Left ventricle myocardium superior (tissue), 1 donor: ENCODE results near the gene SFXN2. TPM values are rescaled to one million over a fixed set of nuclear protein-coding genes. Genes with fewer than 3 reads are reported as not detected.
"Not testable (repeated sequence)": the region's sequence is repeated elsewhere in the genome, so short reads cannot be mapped to it uniquely, and the experiment has no call there.

Experiments used
- ATAC-seq: fragments of 200-7000 bp; cut with Tn5 transposase; one replicate; pipeline ENCODE4 v1.9.1; 2020; ENCODE audit warnings: mild to moderate bottlenecking, moderate library complexity
- DNase-seq: peaks from one replicate; pipeline ENCODE4 v3.0.0-alpha.2; 2020
- intact Hi-C: fragments of 100-400 bp; cut with micrococcal nuclease; formaldehyde crosslinking; loops from one replicate; pipeline ENCODE4 v1.11.0; 2022
- total RNA-seq: library from RNA; stranded (reverse); fragmentation: NEBNext Ultra II Directional; extraction: Animal tissue kit (Norgen Biotek cat#: 25700); gene quantifications from one replicate; pipeline ENCODE4 v1.2.1, GENCODE V29; 2021
- donor health status: DM: no; HTN: yes; CAD: no; lungs with severe emphysema.

The SFXN2 gene
- total RNA-seq, 1 donor from 2014 or later: 1.5 TPM

GRCh38 chr10:102678068-102678400, 36.4 kb upstream of the SFXN2 start:
- ATAC-seq (no peak), DNase-seq (no peak)
- intact Hi-C loops: no loop called here

- DNase-seq (peak; percentile 84), ATAC-seq (peak; percentile 66)
- intact Hi-C loops: no loop called here
Measured at GRCh38 chr10:102678842-102679289, 35.6 kb upstream of the SFXN2 start.

GRCh38 chr10:102679596-102679995, 34.8 kb upstream of the SFXN2 start:
- DNase-seq (no peak), ATAC-seq (no peak)
- intact Hi-C loops: no loop called here

GRCh38 chr10:102681696-102682095, 32.7 kb upstream of the SFXN2 start:
- DNase-seq (no peak), ATAC-seq (no peak)
- intact Hi-C loops: no loop called here

GRCh38 chr10:102682416-102682815, 32.0 kb upstream of the SFXN2 start:
- DNase-seq: no peak
- intact Hi-C loops: no loop called here
- ATAC-seq: no peak

- intact Hi-C loops: no loop called here
- ATAC-seq (no peak), DNase-seq (no peak)
Measured at GRCh38 chr10:102682981-102683380, 31.5 kb upstream of the SFXN2 start.

- intact Hi-C loops: no loop called here
- DNase-seq (no peak), ATAC-seq (no peak)
Measured at GRCh38 chr10:102683736-102684135, 30.7 kb upstream of the SFXN2 start.

- DNase-seq (no peak), ATAC-seq (no peak)
- intact Hi-C loops: no loop called here
Measured at GRCh38 chr10:102691285-102692066, 23.0 kb upstream of the SFXN2 start.

GRCh38 chr10:102695401-102695800, 19.0 kb upstream of the SFXN2 start:
- intact Hi-C loops, DNase-seq, ATAC-seq: not testable (repeated sequence)

GRCh38 chr10:102696736-102697135, 17.7 kb upstream of the SFXN2 start:
- DNase-seq: no peak
- intact Hi-C loops: no loop called here
- no peak for ATAC-seq

GRCh38 chr10:102698894-102699293, 15.5 kb upstream of the SFXN2 start:
- DNase-seq (no peak), ATAC-seq (no peak)
- intact Hi-C loops: no loop called here

- intact Hi-C loops: no loop called here
- ATAC-seq (no peak), DNase-seq (no peak)
Measured at GRCh38 chr10:102701272-102701671, 13.2 kb upstream of the SFXN2 start.

GRCh38 chr10:102701796-102702195, 12.6 kb upstream of the SFXN2 start:
- intact Hi-C loops: no loop called here
- DNase-seq (no peak), ATAC-seq (no peak)

GRCh38 chr10:102702742-102703141, 11.7 kb upstream of the SFXN2 start:
- intact Hi-C loops: no loop called here
- no peak for DNase-seq
- ATAC-seq: no peak

GRCh38 chr10:102704915-102705314, 9.5 kb upstream of the SFXN2 start:
- intact Hi-C loops: no loop called here
- DNase-seq: no peak
- ATAC-seq: no peak

- DNase-seq: no peak
- no peak for ATAC-seq
- intact Hi-C loops: no loop called here
Measured at GRCh38 chr10:102705531-102705930, 8.9 kb upstream of the SFXN2 start.

- no peak for DNase-seq
- intact Hi-C loops: no loop called here
- ATAC-seq: no peak
Measured at GRCh38 chr10:102710609-102711008, 3.8 kb upstream of the SFXN2 start.

- DNase-seq: no peak
- intact Hi-C loops: no loop called here
- ATAC-seq: no peak
Measured at GRCh38 chr10:102712089-102712488, 2.3 kb upstream of the SFXN2 start.

GRCh38 chr10:102712843-102713538, 1.4 kb upstream of the SFXN2 start:
- intact Hi-C loops: no loop called here
- ATAC-seq (no peak), DNase-seq (no peak)

- DNase-seq: no peak
- intact Hi-C loops: no loop called here
- ATAC-seq: peak; percentile 45
Measured at GRCh38 chr10:102713539-102713813, 960 bp upstream of the SFXN2 start.
